H1 (cell line): ENCODE data around the gene CCDC18.
"Not testable (repeated sequence)": the region's sequence is repeated elsewhere in the genome, so short reads cannot be mapped to it uniquely, and the experiment has no call there.

Experiments used
- KDM4A ChIP-seq: IDR thresholded peaks from one replicate; pipeline ENCODE4 v1.7.1; 2012; ENCODE audit warnings: low read depth, mild to moderate bottlenecking, moderate library complexity, low read length, inconsistent platforms; ENCODE audit not compliant: severe bottlenecking
- POLR2AphosphoS5 ChIP-seq: IDR thresholded peaks from 2 replicates; pipeline ENCODE4 v1.6.1; 2011; ENCODE audit warnings: low read depth, low read length
- TEAD4 ChIP-seq: IDR thresholded peaks from 2 replicates; pipeline ENCODE4 v1.6.1; 2012; ENCODE audit warnings: low read depth, low read length, inconsistent platforms, mixed read lengths

GRCh38 chr1:93275262-93275633 is 94.7 kb downstream of the CCDC18 start:
- not testable (repeated sequence) for TF ChIP-seq TEAD4, POLR2AphosphoS5, KDM4A
